Loucy (cell line): ENCODE results near the gene SMARCAL1.
"Not testable (repeated sequence)": the region's sequence is repeated elsewhere in the genome, so short reads cannot be mapped to it uniquely, and the experiment has no call there.

Experiments
- H2AFZ ChIP-seq: fragments of 200-600 bp; sonication (generic); 2 replicates; pipeline ENCODE4 v1.6.0; 2016; ENCODE audit warnings: antibody characterized with exemption, mild to moderate bottlenecking, low read length, moderate library complexity
- H3F3A ChIP-seq: fragments of 200-600 bp; 2 replicates; pipeline ENCODE4 v1.6.0; 2016; ENCODE audit warnings: antibody characterized with exemption, low read depth, mild to moderate bottlenecking
- H3K27me3 ChIP-seq: fragments of 200-600 bp; sonication (generic); 2 replicates; pipeline ENCODE4 v1.6.1; 2014; ENCODE audit warnings: low read length, mild to moderate bottlenecking; ENCODE audit not compliant: insufficient read depth, poor library complexity, severe bottlenecking
- H3K36me3 ChIP-seq: fragments of 200-600 bp; sonication (generic); 2 replicates; pipeline ENCODE4 v1.6.1; 2016; ENCODE audit warnings: low read length; ENCODE audit not compliant: insufficient read depth
- H3K4me1 ChIP-seq: fragments of 200-600 bp; sonication (generic); 2 replicates; pipeline ENCODE4 v1.5.1; 2014; ENCODE audit warnings: low read length, mild to moderate bottlenecking; ENCODE audit not compliant: insufficient read depth, poor library complexity, severe bottlenecking
- H3K4me2 ChIP-seq: fragments of 200-600 bp; sonication (generic); 2 replicates; pipeline ENCODE4 v1.6.0; 2014; ENCODE audit warnings: antibody characterized with exemption, low read length, low read depth, mild to moderate bottlenecking; ENCODE audit not compliant: poor library complexity, severe bottlenecking
- H3K4me3 ChIP-seq: fragments of 200-600 bp; sonication (generic); 2 replicates; pipeline ENCODE4 v1.5.1; 2014; ENCODE audit warnings: low read length, mild to moderate bottlenecking, mixed read lengths; ENCODE audit not compliant: poor library complexity, severe bottlenecking
- H3K79me2 ChIP-seq: fragments of 200-600 bp; sonication (generic); 2 replicates; pipeline ENCODE4 v1.6.1; 2014; ENCODE audit warnings: low read length; ENCODE audit not compliant: insufficient read depth
- H3K9ac ChIP-seq: fragments of 200-600 bp; sonication (generic); 2 replicates; pipeline ENCODE4 v1.6.0; 2014; ENCODE audit warnings: mild to moderate bottlenecking, low read depth, low read length, moderate library complexity; ENCODE audit not compliant: poor library complexity, severe bottlenecking
- H3K9me2 ChIP-seq: fragments of 200-600 bp; sonication (generic); replicated peaks from 2 replicates; pipeline ENCODE4 v1.6.1; 2016; ENCODE audit warnings: low read depth, low read length, mixed read lengths
- H3K9me3 ChIP-seq: fragments of 200-600 bp; sonication (generic); 2 replicates; pipeline ENCODE4 v1.6.1; 2014; ENCODE audit warnings: mild to moderate bottlenecking, antibody characterized with exemption, low read length, low read depth; ENCODE audit not compliant: insufficient read depth
- H4K20me1 ChIP-seq: fragments of 200-600 bp; sonication (generic); 2 replicates; pipeline ENCODE4 v1.6.0; 2014; ENCODE audit warnings: antibody characterized with exemption, low read length, mild to moderate bottlenecking; ENCODE audit not compliant: insufficient read depth, poor library complexity, severe bottlenecking
- CTCF ChIP-seq: fragments of 200-600 bp; sonication (generic); conservative IDR thresholded peaks from 2 replicates; pipeline ENCODE4 v1.5.1; 2014; ENCODE audit warnings: mild to moderate bottlenecking, antibody characterized with exemption, low read length
- EZH2phosphoT487 ChIP-seq: fragments of 200-600 bp; IDR thresholded peaks from 2 replicates; pipeline ENCODE4 v1.6.1; 2018; ENCODE audit warnings: antibody characterized with exemption, mild to moderate bottlenecking, moderate library complexity, borderline replicate concordance

The SMARCAL1 gene

GRCh38 chr2:216517447-216518225 is 105.4 kb downstream of the SMARCAL1 start:
- Histone ChIP-seq H3K4me3 (no peak overlapping the region), H3K4me1 (no peaks in the 10 kb centered on the region), H3K27me3 (no peaks in the 10 kb centered on the region), H3K9me2 (no peaks in the 10 kb centered on the region), H3F3A (no peaks in the 10 kb centered on the region), H3K79me2 (no peaks in the 10 kb centered on the region), H3K4me2 (no peak overlapping the region), H4K20me1 (no peaks in the 10 kb centered on the region), H3K36me3 (no peaks in the 10 kb centered on the region), H3K9ac (no peak overlapping the region), H2AFZ (no peak overlapping the region), H3K9me3 (no peaks in the 10 kb centered on the region)
- TF ChIP-seq CTCF (no peak), EZH2phosphoT487 (no peak)

- H3K79me2 ChIP-seq, H3K9me3 ChIP-seq, H3F3A ChIP-seq, H3K4me3 ChIP-seq, H3K4me1 ChIP-seq, H2AFZ ChIP-seq, H4K20me1 ChIP-seq, H3K9ac ChIP-seq, H3K9me2 ChIP-seq, H3K36me3 ChIP-seq, H3K27me3 ChIP-seq, H3K4me2 ChIP-seq: not testable (repeated sequence)
Observed at GRCh38 chr2:216518566-216519119, 106.4 kb downstream of the SMARCAL1 start.

GRCh38 chr2:216519154-216519762 is 107.0 kb downstream of the SMARCAL1 start:
- H3K9ac ChIP-seq = no peak overlapping the region
- H3K4me3 ChIP-seq = no peak overlapping the region
- no peaks in the 10 kb centered on the region for H3K9me2 ChIP-seq
- no peaks in the 10 kb centered on the region for H3K9me3 ChIP-seq
- no peaks in the 10 kb centered on the region for H3F3A ChIP-seq
- no peaks in the 10 kb centered on the region for H4K20me1 ChIP-seq
- no peaks in the 10 kb centered on the region for H3K4me1 ChIP-seq
- TF ChIP-seq EZH2phosphoT487 (no peak), CTCF (peak; percentile 83)
- H2AFZ ChIP-seq = no peak overlapping the region
- no peak overlapping the region for H3K4me2 ChIP-seq
- H3K36me3 ChIP-seq = no peaks in the 10 kb centered on the region
- no peaks in the 10 kb centered on the region for H3K27me3 ChIP-seq
- H3K79me2 ChIP-seq = no peaks in the 10 kb centered on the region
